Measurements from ENCODE around the gene TMPRSS7.

DNA sequence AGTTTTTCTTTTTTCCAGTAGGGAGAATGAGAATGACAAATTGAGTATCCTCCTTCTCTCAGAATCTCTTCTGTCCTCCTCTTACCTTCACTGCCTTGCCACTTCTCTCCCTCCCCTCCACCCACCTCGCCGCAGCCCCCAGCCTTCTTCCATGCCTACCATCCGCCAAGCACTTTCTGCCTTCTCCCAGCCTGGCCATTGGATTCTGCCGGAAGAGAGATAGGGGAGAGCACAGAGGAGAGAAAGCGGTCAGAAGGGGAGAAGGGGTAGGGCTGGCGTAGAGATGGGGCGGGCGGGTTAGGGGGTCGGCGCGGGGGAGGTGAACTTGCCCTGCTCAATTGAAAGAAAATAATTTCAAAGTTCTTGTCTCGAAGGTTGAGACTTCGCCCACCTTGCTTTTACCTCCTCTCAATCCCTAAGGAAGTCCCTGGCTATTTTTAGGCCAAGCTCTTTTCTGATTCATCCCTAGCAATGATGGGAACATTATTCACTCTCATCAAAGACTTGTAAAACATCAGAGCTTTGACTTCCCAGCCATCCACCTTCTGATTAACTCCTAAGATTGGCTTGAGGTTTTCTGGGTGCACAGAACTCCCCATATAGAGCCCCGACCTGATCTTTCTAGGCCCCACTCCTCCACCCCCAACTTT, 52.5 kb downstream of the TMPRSS7 start:
- TF ChIP-seq RARB (CRISPR knock-in tag; IDR thresholded peaks at IDR 0.05) (no peak), SNAI2 (CRISPR knock-in tag; IDR thresholded peaks at IDR 0.05) (no peak), ZFP3 (CRISPR knock-in tag; IDR thresholded peaks at IDR 0.05) (no peak), ZFP30 (CRISPR knock-in tag; IDR thresholded peaks at IDR 0.05) (no peak), ZNF8 (CRISPR knock-in tag; IDR thresholded peaks at IDR 0.05) (no peak)
- TF ChIP-seq, protein P1, sequence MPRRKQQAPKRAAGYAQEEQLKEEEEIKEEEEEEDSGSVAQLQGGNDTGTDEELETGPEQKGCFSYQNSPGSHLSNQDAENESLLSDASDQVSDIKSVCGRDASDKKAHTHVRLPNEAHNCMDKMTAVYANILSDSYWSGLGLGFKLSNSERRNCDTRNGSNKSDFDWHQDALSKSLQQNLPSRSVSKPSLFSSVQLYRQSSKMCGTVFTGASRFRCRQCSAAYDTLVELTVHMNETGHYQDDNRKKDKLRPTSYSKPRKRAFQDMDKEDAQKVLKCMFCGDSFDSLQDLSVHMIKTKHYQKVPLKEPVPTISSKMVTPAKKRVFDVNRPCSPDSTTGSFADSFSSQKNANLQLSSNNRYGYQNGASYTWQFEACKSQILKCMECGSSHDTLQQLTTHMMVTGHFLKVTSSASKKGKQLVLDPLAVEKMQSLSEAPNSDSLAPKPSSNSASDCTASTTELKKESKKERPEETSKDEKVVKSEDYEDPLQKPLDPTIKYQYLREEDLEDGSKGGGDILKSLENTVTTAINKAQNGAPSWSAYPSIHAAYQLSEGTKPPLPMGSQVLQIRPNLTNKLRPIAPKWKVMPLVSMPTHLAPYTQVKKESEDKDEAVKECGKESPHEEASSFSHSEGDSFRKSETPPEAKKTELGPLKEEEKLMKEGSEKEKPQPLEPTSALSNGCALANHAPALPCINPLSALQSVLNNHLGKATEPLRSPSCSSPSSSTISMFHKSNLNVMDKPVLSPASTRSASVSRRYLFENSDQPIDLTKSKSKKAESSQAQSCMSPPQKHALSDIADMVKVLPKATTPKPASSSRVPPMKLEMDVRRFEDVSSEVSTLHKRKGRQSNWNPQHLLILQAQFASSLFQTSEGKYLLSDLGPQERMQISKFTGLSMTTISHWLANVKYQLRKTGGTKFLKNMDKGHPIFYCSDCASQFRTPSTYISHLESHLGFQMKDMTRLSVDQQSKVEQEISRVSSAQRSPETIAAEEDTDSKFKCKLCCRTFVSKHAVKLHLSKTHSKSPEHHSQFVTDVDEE (CRISPR knock-in tag; IDR thresholded peaks at IDR 0.05): no peak
- TF ChIP-seq, protein P2, sequence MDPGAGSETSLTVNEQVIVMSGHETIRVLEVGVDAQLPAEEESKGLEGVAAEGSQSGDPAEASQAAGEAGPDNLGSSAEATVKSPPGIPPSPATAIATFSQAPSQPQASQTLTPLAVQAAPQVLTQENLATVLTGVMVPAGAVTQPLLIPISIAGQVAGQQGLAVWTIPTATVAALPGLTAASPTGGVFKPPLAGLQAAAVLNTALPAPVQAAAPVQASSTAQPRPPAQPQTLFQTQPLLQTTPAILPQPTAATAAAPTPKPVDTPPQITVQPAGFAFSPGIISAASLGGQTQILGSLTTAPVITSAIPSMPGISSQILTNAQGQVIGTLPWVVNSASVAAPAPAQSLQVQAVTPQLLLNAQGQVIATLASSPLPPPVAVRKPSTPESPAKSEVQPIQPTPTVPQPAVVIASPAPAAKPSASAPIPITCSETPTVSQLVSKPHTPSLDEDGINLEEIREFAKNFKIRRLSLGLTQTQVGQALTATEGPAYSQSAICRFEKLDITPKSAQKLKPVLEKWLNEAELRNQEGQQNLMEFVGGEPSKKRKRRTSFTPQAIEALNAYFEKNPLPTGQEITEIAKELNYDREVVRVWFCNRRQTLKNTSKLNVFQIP (CRISPR knock-in tag; IDR thresholded peaks at IDR 0.05; ENCODE audit: borderline replicate concordance, low read depth): no peak
- TF ChIP-seq, protein P3, sequence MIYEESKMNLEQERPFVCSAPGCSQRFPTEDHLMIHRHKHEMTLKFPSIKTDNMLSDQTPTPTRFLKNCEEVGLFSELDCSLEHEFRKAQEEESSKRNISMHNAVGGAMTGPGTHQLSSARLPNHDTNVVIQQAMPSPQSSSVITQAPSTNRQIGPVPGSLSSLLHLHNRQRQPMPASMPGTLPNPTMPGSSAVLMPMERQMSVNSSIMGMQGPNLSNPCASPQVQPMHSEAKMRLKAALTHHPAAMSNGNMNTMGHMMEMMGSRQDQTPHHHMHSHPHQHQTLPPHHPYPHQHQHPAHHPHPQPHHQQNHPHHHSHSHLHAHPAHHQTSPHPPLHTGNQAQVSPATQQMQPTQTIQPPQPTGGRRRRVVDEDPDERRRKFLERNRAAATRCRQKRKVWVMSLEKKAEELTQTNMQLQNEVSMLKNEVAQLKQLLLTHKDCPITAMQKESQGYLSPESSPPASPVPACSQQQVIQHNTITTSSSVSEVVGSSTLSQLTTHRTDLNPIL (CRISPR knock-in tag; IDR thresholded peaks at IDR 0.05; ENCODE audit: low read depth): no peak
